CD14-positive monocyte (primary cell): ENCODE results near the gene DENND1A. TPM values are rescaled to one million over a fixed set of nuclear protein-coding genes. Genes with fewer than 3 reads are reported as not detected.

ENCODE experiments used
- DNase-seq, 3 donors: peaks; one replicate each; pipeline ENCODE4 v3.0.0-alpha.2; 2011 to 2022
- H2AFZ ChIP-seq: 2 replicates; pipeline ENCODE4 v1.6.0; 2012; ENCODE audit warnings: mild to moderate bottlenecking, low read depth, low read length, inconsistent platforms; ENCODE audit not compliant: insufficient read depth, poor library complexity, severe bottlenecking
- H3K27ac ChIP-seq, 2 donors: 1 replicate in 1 of 2; 2 replicates in 1 of 2; pipeline ENCODE4 v1.5.1; 2012 to 2013; ENCODE audit warnings: low read length in 2 of 2, control low read depth in 1 of 2, inconsistent platforms in 1 of 2, low read depth in 1 of 2, mild to moderate bottlenecking in 1 of 2
- H3K27me3 ChIP-seq, 2 donors: one replicate each; pipeline versions ENCODE4 v1.6.0 to v1.6.1; 2011 to 2013; ENCODE audit warnings: low read length in 2 of 2; ENCODE audit not compliant: control insufficient read depth in 2 of 2, insufficient read depth in 2 of 2
- H3K36me3 ChIP-seq, 2 donors: replicated peaks in 1 of 2; 1 replicate in 1 of 2; 2 replicates in 1 of 2; pipeline versions ENCODE4 v1.5.1 to v1.6.1; 2012 to 2013; ENCODE audit warnings: low read length in 2 of 2, control low read depth in 1 of 2, inconsistent platforms in 1 of 2, mild to moderate bottlenecking in 1 of 2; ENCODE audit not compliant: insufficient read depth in 2 of 2, control insufficient read depth in 1 of 2
- H3K4me1 ChIP-seq, 2 donors: 1 replicate in 1 of 2; 2 replicates in 1 of 2; pipeline versions ENCODE4 v1.5.1 to v1.6.1; 2012 to 2013; ENCODE audit warnings: low read length in 2 of 2, control low read depth in 1 of 2, inconsistent platforms in 1 of 2, mild to moderate bottlenecking in 1 of 2, moderate library complexity in 1 of 2; ENCODE audit not compliant: insufficient read depth in 2 of 2, control insufficient read depth in 1 of 2
- H3K4me2 ChIP-seq: replicated peaks from 2 replicates; pipeline ENCODE3; 2012; ENCODE audit warnings: low read length, moderate library complexity, mild to moderate bottlenecking; ENCODE audit not compliant: poor library complexity, severe bottlenecking; ENCODE audit errors: extremely low read depth
- H3K4me3 ChIP-seq, 3 experiments: fragments of 200-600 bp in 1 of 3; sonication (generic) in 1 of 3; replicated peaks in 1 of 3; 1 replicate in 2 of 3; 2 replicates in 1 of 3; pipeline ENCODE4 v1.5.1; 2011 to 2013; ENCODE audit warnings: low read length in 3 of 3, mild to moderate bottlenecking in 3 of 3, control low read depth in 2 of 3, low read depth in 2 of 3, inconsistent platforms in 1 of 3, moderate library complexity in 1 of 3
- H3K79me2 ChIP-seq: 2 replicates; pipeline ENCODE4 v1.6.0; 2012; ENCODE audit warnings: mild to moderate bottlenecking, control low read depth, inconsistent platforms, low read length, moderate library complexity; ENCODE audit not compliant: insufficient read depth
- H3K9ac ChIP-seq: 2 replicates; pipeline ENCODE4 v1.6.0; 2017; ENCODE audit warnings: low read length, mild to moderate bottlenecking; ENCODE audit not compliant: insufficient read depth, poor library complexity, severe bottlenecking
- H3K9me3 ChIP-seq, 2 donors: replicated peaks in 1 of 2; 1 replicate in 1 of 2; 2 replicates in 1 of 2; pipeline versions ENCODE4 v1.5.1 to v1.6.1; 2012 to 2013; ENCODE audit warnings: low read length in 2 of 2, control low read depth in 1 of 2; ENCODE audit not compliant: control insufficient read depth in 1 of 2, insufficient read depth in 1 of 2
- H4K20me1 ChIP-seq: 2 replicates; pipeline ENCODE4 v1.6.0; 2012; ENCODE audit warnings: mild to moderate bottlenecking, low read length, control low read depth, moderate library complexity; ENCODE audit not compliant: insufficient read depth
- H3K27ac Mint-ChIP-seq, 7 donors: one replicate each; pipeline ENCODE4 v1.8.0; 2020; ENCODE audit warnings: mild to moderate bottlenecking in 7 of 7, mixed read lengths in 7 of 7, moderate library complexity in 6 of 7, inconsistent platforms in 2 of 7
- H3K27me3 Mint-ChIP-seq, 3 donors: one replicate each; pipeline ENCODE4 v1.8.0; 2021 to 2022; ENCODE audit warnings: low read depth in 3 of 3, mild to moderate bottlenecking in 3 of 3, mixed read lengths in 3 of 3, moderate library complexity in 3 of 3, inconsistent platforms in 1 of 3
- H3K36me3 Mint-ChIP-seq, 2 donors: one replicate each; pipeline ENCODE4 v1.8.0; 2020; ENCODE audit warnings: mixed read lengths in 2 of 2, inconsistent platforms in 1 of 2, mild to moderate bottlenecking in 1 of 2
- H3K4me1 Mint-ChIP-seq: one replicate; pipeline ENCODE4 v1.8.0; 2020; ENCODE audit warnings: mild to moderate bottlenecking, mixed read lengths
- H3K4me3 Mint-ChIP-seq, 2 donors: one replicate each; pipeline ENCODE4 v1.8.0; 2020; ENCODE audit warnings: mild to moderate bottlenecking in 2 of 2, mixed read lengths in 2 of 2, moderate library complexity in 1 of 2
- H3K9me3 Mint-ChIP-seq, 7 donors: one replicate each; pipeline ENCODE4 v1.8.0; 2020 to 2022; ENCODE audit warnings: mixed read lengths in 7 of 7, mild to moderate bottlenecking in 6 of 7, moderate library complexity in 6 of 7, inconsistent platforms in 2 of 7
- CTCF ChIP-seq: fragments of 200-600 bp; IDR thresholded peaks from one replicate; pipeline ENCODE4 v1.8.0; 2022; ENCODE audit warnings: antibody characterized with exemption, mild to moderate bottlenecking
- WGBS: methylation state at CpG from one replicate; pipeline ENCODE4 v1.1.5; 2013; ENCODE audit warnings: missing lambda C conversion rate; ENCODE audit not compliant: insufficient coverage; 5-methylcytosine and 5-hydroxymethylcytosine counted together
- intact Hi-C, 2 donors: fragments of 100-400 bp; cut with micrococcal nuclease; formaldehyde crosslinking; loops; one replicate each; pipeline versions ENCODE4 v1.15.0 to v1.15.1; 2023
- polyA plus RNA-seq, 3 donors: library from polyadenylated mRNA; depleted of rRNA in 1 of 3; unstranded in 2 of 3; stranded (reverse) in 1 of 3; fragments of 300-500 nt in 2 of 3; fragments of >200 nt in 1 of 3; fragmentation: Illumina TruSeq in 2 of 3; gene quantifications; 1 replicate in 2 of 3; 2 replicates in 1 of 3; pipeline ENCODE4 v1.2.3, GENCODE V29; 2012 to 2021

DENND1A gene
- polyA plus RNA-seq, 3 donors = 24.8 to 73.0 (median 29.4) TPM

GRCh38 chr9:123530244-123530643 is 399.7 kb downstream of the DENND1A start:
- H3K36me3 Mint-ChIP-seq = peaks cover 32 to 39% of the 10 kb centered on the region in 2 donors

GRCh38 chr9:123528501-123528900 is 401.4 kb downstream of the DENND1A start:
- DNase-seq = no peak
- peak overlapping the region in 3 of 7 donors; percentile 18 to 55 (median 40) for H3K27ac Mint-ChIP-seq
- H4K20me1 ChIP-seq = peaks cover 68% of the 10 kb centered on the region
- H3K27ac ChIP-seq = no peak overlapping the region
- H3K4me3 Mint-ChIP-seq = no peak overlapping the region
- H3K9me3 ChIP-seq = no peaks in the 10 kb centered on the region
- no peak overlapping the region for H3K4me2 ChIP-seq
- H3K36me3 Mint-ChIP-seq = peaks cover 28 to 41% of the 10 kb centered on the region in 2 donors
- no peak overlapping the region for H3K4me3 ChIP-seq
- peaks cover 0 to 5% (median 2%) of the 10 kb centered on the region in 7 donors for H3K9me3 Mint-ChIP-seq
- no peaks in the 10 kb centered on the region for H3K79me2 ChIP-seq
- peaks cover 0 to 1% (median 0%) of the 10 kb centered on the region in 3 donors for H3K27me3 Mint-ChIP-seq
- H3K4me1 Mint-ChIP-seq = peaks cover 15% of the 10 kb centered on the region
- H3K27me3 ChIP-seq = no peaks in the 10 kb centered on the region
- no peak overlapping the region for H2AFZ ChIP-seq
- intact Hi-C loops = no loop called here
- no peak for TF ChIP-seq CTCF
- 85% methylated on average over 2 of the region's 2 CpGs for WGBS
- H3K4me1 ChIP-seq = peaks cover 5 to 12% of the 10 kb centered on the region in 2 donors
- no peak overlapping the region for H3K9ac ChIP-seq
- peaks cover 6 to 54% of the 10 kb centered on the region in 2 donors for H3K36me3 ChIP-seq

More at GRCh38 chr9:123530244-123530643, 399.7 kb downstream of the DENND1A start:
- no peak overlapping the region for H2AFZ ChIP-seq
- intact Hi-C loops = no loop called here
- no peak overlapping the region for H3K27ac ChIP-seq
- no peaks in the 10 kb centered on the region for H3K27me3 ChIP-seq
- peaks cover 0 to 5% (median 2%) of the 10 kb centered on the region in 7 donors for H3K9me3 Mint-ChIP-seq
- H4K20me1 ChIP-seq = peaks cover 66% of the 10 kb centered on the region
- no peak overlapping the region for H3K4me2 ChIP-seq
- peaks cover 14 to 54% of the 10 kb centered on the region in 2 donors for H3K36me3 ChIP-seq
- no peaks in the 10 kb centered on the region for H3K79me2 ChIP-seq
- peaks cover 0 to 1% (median 0%) of the 10 kb centered on the region in 3 donors for H3K27me3 Mint-ChIP-seq
- H3K4me3 ChIP-seq = no peak overlapping the region
- no peaks in the 10 kb centered on the region for H3K9me3 ChIP-seq
- no peak for DNase-seq
- H3K27ac Mint-ChIP-seq = peak overlapping the region in 1 of 7 donors; percentile 46
- H3K4me1 ChIP-seq = peaks cover 5 to 12% of the 10 kb centered on the region in 2 donors
- H3K9ac ChIP-seq = no peak overlapping the region
- peaks cover 15% of the 10 kb centered on the region for H3K4me1 Mint-ChIP-seq
- TF ChIP-seq CTCF = no peak
- 50% methylated on average over 2 of the region's 4 CpGs for WGBS
- no peak overlapping the region for H3K4me3 Mint-ChIP-seq
